Measurements from ENCODE around the gene DNAJC7. TPM values are rescaled to one million over a fixed set of nuclear protein-coding genes. Genes with fewer than 3 reads are reported as not detected.
A peak's percentile ranks its signal among the peaks of the same experiment; 100 is the strongest.

The DNAJC7 gene
- total and polyA plus RNA-seq, 12 donors = 44.4 to 148 (median 81.1) TPM

DNA sequence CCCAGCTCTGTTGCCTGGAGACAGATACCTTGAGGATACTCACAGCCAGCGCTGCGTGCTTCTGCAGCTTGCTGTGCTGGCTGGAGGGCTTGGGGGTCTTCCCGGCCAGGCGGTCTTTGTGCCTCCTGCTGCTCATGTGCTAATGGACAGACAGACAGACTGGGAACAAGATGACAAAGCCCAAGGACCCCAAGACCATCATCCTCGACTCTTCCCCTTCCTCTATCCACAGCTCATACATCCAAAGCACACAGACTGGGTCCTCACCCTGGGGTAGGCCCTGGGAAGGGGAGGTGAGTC is 10.3 kb upstream of the DNAJC7 start:
- no peak for DNase-seq
- peaks cover 3 to 16% of the 10 kb centered on the region in 2 donors for H3K4me1 ChIP-seq (replicated peaks in 1 of 2)
- H3K36me3 ChIP-seq (replicated peaks in 1 of 2) = peaks cover 0 to 19% of the 10 kb centered on the region in 2 donors
- intact Hi-C loops (cut with DNase I) = loop anchor here (5.0 kb wide), 2 partner anchors 85 to 90 kb away; partner anchors contain the start of gene DHX58 (in 1 of the 2)
- no peak overlapping the region for H3K27ac ChIP-seq
- H3K4me3 ChIP-seq = no peak overlapping the region
- no peaks in the 10 kb centered on the region for H3K27me3 ChIP-seq
- no peaks in the 10 kb centered on the region for H3K9me3 ChIP-seq (replicated peaks in 1 of 3)
- 40 to 80% (median 68%) methylated on average over 1 to 5 of the region's 5 CpGs; no CpG with 5 or more reads in 1 of the 4 donors for WGBS, 4 donors
- no peak for TF ChIP-seq POLR2A (IDR thresholded peaks at IDR 0.05)
- TF ChIP-seq, protein P1, sequence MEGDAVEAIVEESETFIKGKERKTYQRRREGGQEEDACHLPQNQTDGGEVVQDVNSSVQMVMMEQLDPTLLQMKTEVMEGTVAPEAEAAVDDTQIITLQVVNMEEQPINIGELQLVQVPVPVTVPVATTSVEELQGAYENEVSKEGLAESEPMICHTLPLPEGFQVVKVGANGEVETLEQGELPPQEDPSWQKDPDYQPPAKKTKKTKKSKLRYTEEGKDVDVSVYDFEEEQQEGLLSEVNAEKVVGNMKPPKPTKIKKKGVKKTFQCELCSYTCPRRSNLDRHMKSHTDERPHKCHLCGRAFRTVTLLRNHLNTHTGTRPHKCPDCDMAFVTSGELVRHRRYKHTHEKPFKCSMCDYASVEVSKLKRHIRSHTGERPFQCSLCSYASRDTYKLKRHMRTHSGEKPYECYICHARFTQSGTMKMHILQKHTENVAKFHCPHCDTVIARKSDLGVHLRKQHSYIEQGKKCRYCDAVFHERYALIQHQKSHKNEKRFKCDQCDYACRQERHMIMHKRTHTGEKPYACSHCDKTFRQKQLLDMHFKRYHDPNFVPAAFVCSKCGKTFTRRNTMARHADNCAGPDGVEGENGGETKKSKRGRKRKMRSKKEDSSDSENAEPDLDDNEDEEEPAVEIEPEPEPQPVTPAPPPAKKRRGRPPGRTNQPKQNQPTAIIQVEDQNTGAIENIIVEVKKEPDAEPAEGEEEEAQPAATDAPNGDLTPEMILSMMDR (IDR thresholded peaks at IDR 0.05) = no peak

DNA sequence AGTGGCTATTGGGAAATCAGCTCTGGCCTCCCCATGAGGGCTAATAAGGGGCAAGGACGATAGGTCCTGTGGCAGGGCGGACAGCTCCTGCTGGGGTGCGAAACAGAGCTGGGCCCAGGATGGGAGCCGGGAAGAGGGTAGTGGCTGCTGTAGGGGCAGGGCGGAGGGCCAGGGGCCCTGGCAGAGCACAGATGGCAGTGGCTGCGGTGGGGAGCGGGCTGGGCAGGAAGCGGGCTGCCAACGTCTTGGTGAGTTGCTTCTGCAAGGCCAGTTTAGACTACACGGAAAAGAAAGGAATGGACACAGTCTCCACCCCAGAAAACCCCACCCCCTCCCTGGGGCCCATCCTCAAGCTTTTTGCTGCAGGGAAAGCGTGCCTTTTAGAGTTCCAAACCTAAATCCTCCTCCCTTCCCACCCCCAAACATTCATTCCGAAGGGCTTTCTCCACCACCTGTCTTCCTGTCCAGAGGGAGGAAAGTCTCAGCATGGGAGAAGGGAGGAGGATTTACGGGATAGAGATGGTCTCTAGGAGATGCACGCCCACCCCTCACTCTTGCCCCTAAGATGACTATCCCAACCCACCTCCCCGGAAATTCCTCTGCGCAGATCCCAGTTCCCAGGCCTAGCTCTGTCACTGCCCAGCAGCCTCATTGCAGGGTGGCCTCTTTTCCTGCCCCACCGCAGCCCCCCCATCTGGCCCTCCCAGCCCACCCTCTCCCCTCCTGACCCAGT is 9.8 kb upstream of the DNAJC7 start:
- no peak for TF ChIP-seq POLR2A (IDR thresholded peaks at IDR 0.05)
- TF ChIP-seq, protein P1 (IDR thresholded peaks at IDR 0.05) = no peak
- H3K4me3 ChIP-seq = no peak overlapping the region
- H3K9me3 ChIP-seq (replicated peaks in 1 of 3) = no peaks in the 10 kb centered on the region
- no peak for DNase-seq
- WGBS, 4 donors = 47 to 59% (median 51%) methylated on average over 7 to 17 of the region's 17 CpGs
- no peaks in the 10 kb centered on the region for H3K27me3 ChIP-seq
- H3K4me1 ChIP-seq (replicated peaks in 1 of 2) = peaks cover 3 to 16% of the 10 kb centered on the region in 2 donors
- H3K36me3 ChIP-seq (replicated peaks in 1 of 2) = peaks cover 0 to 24% of the 10 kb centered on the region in 2 donors
- H3K27ac ChIP-seq = no peak overlapping the region
- intact Hi-C loops (cut with DNase I) = loop anchor here (5.0 kb wide), 2 partner anchors 85 to 90 kb away; partner anchors contain the start of gene DHX58 (in 1 of the 2)

DNA sequence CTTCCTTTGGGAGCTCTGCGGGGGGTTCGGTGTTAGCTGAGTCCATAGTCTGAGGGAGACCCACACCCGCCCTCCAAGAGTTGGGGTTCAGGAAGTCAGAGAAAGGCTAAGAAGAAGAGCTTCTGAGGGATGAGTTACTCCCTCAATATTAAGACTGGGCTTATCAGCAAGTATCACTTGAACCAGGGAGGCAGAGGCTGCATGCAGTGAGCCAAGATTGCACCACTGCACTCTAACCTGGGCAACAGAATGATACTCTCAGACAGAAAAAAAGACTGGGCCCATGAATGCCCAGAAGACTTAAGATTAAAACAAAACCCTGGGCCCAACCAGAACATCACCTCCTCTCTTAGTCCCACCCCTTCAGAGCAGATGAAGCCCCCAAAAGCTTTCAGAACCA is 8.7 kb upstream of the DNAJC7 start:
- Histone ChIP-seq H3K36me3 (replicated peaks in 1 of 2) (peaks cover 0 to 27% of the 10 kb centered on the region in 2 donors), H3K4me3 (no peak overlapping the region), H3K4me1 (replicated peaks in 1 of 2) (peaks cover 4 to 23% of the 10 kb centered on the region in 2 donors), H3K9me3 (replicated peaks in 1 of 3) (no peaks in the 10 kb centered on the region), H3K27ac (no peak overlapping the region), H3K27me3 (no peaks in the 10 kb centered on the region)
- no peak for DNase-seq
- 89 to 97% (median 93%) methylated on average over 3 of the region's 3 CpGs for WGBS, 4 donors
- TF ChIP-seq POLR2A (IDR thresholded peaks at IDR 0.05) = no peak
- TF ChIP-seq, protein P1 (IDR thresholded peaks at IDR 0.05) = no peak
- intact Hi-C loops (cut with DNase I) = loop anchor here (5.0 kb wide), 2 partner anchors 86 to 91 kb away; partner anchors contain the start of gene DHX58 (in 1 of the 2)

DNA sequence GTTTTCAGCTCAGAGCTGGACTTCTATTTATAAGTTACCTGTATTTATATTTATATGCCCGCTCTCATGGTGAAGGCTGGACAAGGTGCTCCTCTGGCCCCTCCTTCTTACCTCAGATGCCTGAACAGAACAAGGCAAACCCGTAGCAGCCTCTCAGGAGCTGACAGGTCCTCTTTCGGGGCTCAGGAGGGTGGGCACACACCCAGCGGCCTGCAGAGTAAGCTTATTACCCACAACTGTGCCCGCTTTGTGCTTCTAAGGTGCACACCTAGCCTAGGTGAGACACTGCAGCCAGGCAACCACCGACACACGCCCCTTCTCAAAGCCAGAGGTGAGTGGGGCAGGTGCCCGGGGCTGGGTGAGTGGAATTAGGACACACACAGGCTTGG is 7.9 kb upstream of the DNAJC7 start:
- 42 to 78% (median 60%) methylated on average over 7 to 8 of the region's 8 CpGs for WGBS, 4 donors
- intact Hi-C loops (cut with DNase I) = loop anchor here (5.0 kb wide), 2 partner anchors 87 to 92 kb away; partner anchors contain the start of gene DHX58 (in 1 of the 2)
- Histone ChIP-seq H3K9me3 (replicated peaks in 1 of 3) (no peaks in the 10 kb centered on the region), H3K4me1 (replicated peaks in 1 of 2) (peaks cover 9 to 28% of the 10 kb centered on the region in 2 donors), H3K27me3 (no peaks in the 10 kb centered on the region), H3K36me3 (replicated peaks in 1 of 2) (peaks cover 0 to 27% of the 10 kb centered on the region in 2 donors), H3K4me3 (no peak overlapping the region), H3K27ac (peak overlapping the region in 2 of 5 donors; percentile 60 to 67)
- peak in 1 of 7 donors; percentile 18 for DNase-seq
- TF ChIP-seq POLR2A (IDR thresholded peaks at IDR 0.05) = no peak
- TF ChIP-seq, protein P1 (IDR thresholded peaks at IDR 0.05) = peak in 1 of 6 experiments; percentile 12

Data from adrenal gland (tissue), 12 donors.